ENCODE results near the gene VPS36. TPM values are rescaled to one million over a fixed set of nuclear protein-coding genes. Genes with fewer than 3 reads are reported as not detected.

Gene VPS36
- total and polyA plus RNA-seq, 4 donors, result 17.3 to 119 (median 30.1) TPM

DNA sequence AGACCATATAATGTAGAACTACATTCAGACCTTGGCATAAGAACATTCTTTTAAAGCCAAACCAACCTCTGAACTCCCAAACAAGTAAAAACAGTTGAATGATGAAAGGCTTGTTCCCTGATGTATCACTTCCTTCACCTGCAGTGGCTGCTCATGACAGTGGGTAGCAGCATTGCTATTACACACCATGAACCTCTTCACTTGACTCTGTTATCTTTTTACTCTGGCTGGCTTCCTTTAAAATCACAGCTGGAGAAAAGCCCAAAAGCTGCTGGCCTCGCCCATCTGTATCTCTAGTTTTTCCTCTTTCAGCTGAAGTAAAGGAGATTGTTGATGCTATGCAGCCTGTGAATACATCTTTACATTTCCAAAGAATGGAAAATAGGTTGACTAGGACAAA lies 67.1 kb downstream of the VPS36 start:
- H3K36me3 ChIP-seq (ENCODE audit: control insufficient read depth in 4 of 4, insufficient read depth in 4 of 4, low read length in 4 of 4), result peaks cover 0 to 9% (median 1%) of the 10 kb centered on the region in 4 donors
- ATAC-seq (ENCODE audit: insufficient read depth, low FRiP score) (no peak), DNase-seq (peak in 1 of 3 donors; percentile 39)
- H3K4me3 ChIP-seq, result no peak overlapping the region
- WGBS, 2 donors, result 55 to 68% methylated on average over 1 of the region's 1 CpG
- H3K9me3 ChIP-seq (ENCODE audit: control insufficient read depth in 4 of 4, insufficient read depth in 3 of 4, low read length in 3 of 4), result no peaks in the 10 kb centered on the region
- no peak for TF ChIP-seq CTCF (IDR thresholded peaks at IDR 0.05; ENCODE audit: control extremely low read depth, extremely low read depth)
- H3K4me1 ChIP-seq (ENCODE audit: control insufficient read depth in 5 of 5, insufficient read depth in 5 of 5, low read length in 5 of 5), result peaks cover 0 to 11% (median 0%) of the 10 kb centered on the region in 5 donors
- H3K27me3 ChIP-seq (ENCODE audit: control insufficient read depth in 3 of 3, insufficient read depth in 3 of 3, low read length in 2 of 3), result no peaks in the 10 kb centered on the region
- H3K9ac ChIP-seq (ENCODE audit: insufficient read depth in 1 of 2, low read length in 2 of 2), result no peak overlapping the region
- H3K27ac ChIP-seq (ENCODE audit: low read depth in 1 of 2, low read length in 1 of 2), result no peak overlapping the region

- Histone ChIP-seq H3K9ac (ENCODE audit: insufficient read depth in 1 of 2, low read length in 2 of 2) (no peak overlapping the region), H3K27ac (ENCODE audit: low read depth in 1 of 2, low read length in 1 of 2) (peak overlapping the region in 1 of 2 donors; percentile 44), H3K4me3 (no peak overlapping the region), H3K27me3 (ENCODE audit: control insufficient read depth in 3 of 3, insufficient read depth in 3 of 3, low read length in 2 of 3) (no peaks in the 10 kb centered on the region), H3K9me3 (ENCODE audit: control insufficient read depth in 4 of 4, insufficient read depth in 3 of 4, low read length in 3 of 4) (no peaks in the 10 kb centered on the region), H3K36me3 (ENCODE audit: control insufficient read depth in 4 of 4, insufficient read depth in 4 of 4, low read length in 4 of 4) (peaks cover 0 to 5% (median 0%) of the 10 kb centered on the region in 4 donors), H3K4me1 (ENCODE audit: control insufficient read depth in 5 of 5, insufficient read depth in 5 of 5, low read length in 5 of 5) (peaks cover 0 to 10% (median 3%) of the 10 kb centered on the region in 5 donors)
- ATAC-seq (ENCODE audit: insufficient read depth, low FRiP score), result no peak
- WGBS, 2 donors, result 85 to 87% methylated on average over 22 of the region's 22 CpGs
- no peak for DNase-seq
- no peak for TF ChIP-seq CTCF (IDR thresholded peaks at IDR 0.05; ENCODE audit: control extremely low read depth, extremely low read depth)
Measured at GRCh38 chr13:52378312-52378711, 72.1 kb downstream of the VPS36 start.

DNA sequence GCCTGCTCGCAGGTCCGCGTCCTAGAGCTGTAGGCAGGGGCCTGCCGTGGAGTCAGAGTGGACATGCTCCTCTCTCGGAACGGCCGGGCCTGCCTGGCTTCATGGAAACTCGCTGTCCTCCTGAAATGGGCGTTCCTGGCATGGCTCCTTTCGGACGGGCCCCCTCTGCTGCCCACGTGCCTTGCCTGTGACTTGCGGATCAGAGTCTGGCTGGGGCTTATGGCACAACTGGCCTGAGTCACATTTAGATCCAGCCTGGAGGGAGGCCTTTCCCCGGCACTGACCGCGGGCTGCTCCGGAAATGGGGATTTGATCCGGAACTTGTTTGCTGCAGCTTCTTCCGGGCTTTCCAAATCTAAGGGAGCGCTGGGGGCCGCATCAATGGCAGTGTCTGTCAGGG lies 72.5 kb downstream of the VPS36 start:
- no peak for DNase-seq
- 73 to 86% methylated on average over 21 of the region's 21 CpGs for WGBS, 2 donors
- Histone ChIP-seq H3K4me1 (ENCODE audit: control insufficient read depth in 5 of 5, insufficient read depth in 5 of 5, low read length in 5 of 5) (peaks cover 0 to 10% (median 3%) of the 10 kb centered on the region in 5 donors), H3K36me3 (ENCODE audit: control insufficient read depth in 4 of 4, insufficient read depth in 4 of 4, low read length in 4 of 4) (peaks cover 0 to 5% (median 0%) of the 10 kb centered on the region in 4 donors), H3K27me3 (ENCODE audit: control insufficient read depth in 3 of 3, insufficient read depth in 3 of 3, low read length in 2 of 3) (no peaks in the 10 kb centered on the region), H3K9me3 (ENCODE audit: control insufficient read depth in 4 of 4, insufficient read depth in 3 of 4, low read length in 3 of 4) (no peaks in the 10 kb centered on the region), H3K27ac (ENCODE audit: low read depth in 1 of 2, low read length in 1 of 2) (peak overlapping the region in 1 of 2 donors; percentile 73), H3K9ac (ENCODE audit: insufficient read depth in 1 of 2, low read length in 2 of 2) (no peak overlapping the region), H3K4me3 (no peak overlapping the region)
- no peak for TF ChIP-seq CTCF (IDR thresholded peaks at IDR 0.05; ENCODE audit: control extremely low read depth, extremely low read depth)
- ATAC-seq (ENCODE audit: insufficient read depth, low FRiP score), result no peak

GRCh38 chr13:52374873-52375411 lies 75.5 kb downstream of the VPS36 start:
- 34 to 69% methylated on average over 1 of the region's 1 CpG for WGBS, 2 donors
- no peak overlapping the region for H3K4me3 ChIP-seq
- no peak for ATAC-seq (ENCODE audit: insufficient read depth, low FRiP score)
- no peak for DNase-seq
- no peak for TF ChIP-seq CTCF (IDR thresholded peaks at IDR 0.05; ENCODE audit: control extremely low read depth, extremely low read depth)
- no peak overlapping the region for H3K27ac ChIP-seq (ENCODE audit: low read depth in 1 of 2, low read length in 1 of 2)
- H3K9ac ChIP-seq (ENCODE audit: insufficient read depth in 1 of 2, low read length in 2 of 2), result no peak overlapping the region
- H3K4me1 ChIP-seq (ENCODE audit: control insufficient read depth in 5 of 5, insufficient read depth in 5 of 5, low read length in 5 of 5), result peaks cover 0 to 9% (median 3%) of the 10 kb centered on the region in 5 donors
- H3K36me3 ChIP-seq (ENCODE audit: control insufficient read depth in 4 of 4, insufficient read depth in 4 of 4, low read length in 4 of 4), result peaks cover 0 to 5% (median 0%) of the 10 kb centered on the region in 4 donors
- no peaks in the 10 kb centered on the region for H3K9me3 ChIP-seq (ENCODE audit: control insufficient read depth in 4 of 4, insufficient read depth in 3 of 4, low read length in 3 of 4)
- H3K27me3 ChIP-seq (ENCODE audit: control insufficient read depth in 3 of 3, insufficient read depth in 3 of 3, low read length in 2 of 3), result no peaks in the 10 kb centered on the region

All from lung (tissue), 12 donors.